SJSA1 (cell line): ENCODE results near the gene ARHGEF3. TPM values are rescaled to one million over a fixed set of nuclear protein-coding genes. Genes with fewer than 3 reads are reported as not detected.

ENCODE experiments used
- DNase-seq, 2 experiments: peaks; one replicate each; pipeline ENCODE4 v3.0.0-alpha.2; 2015 to 2020; ENCODE audit warnings: low spot score in 2 of 2, low read depth in 1 of 2
- H3K27ac ChIP-seq: fragments of 250-450 bp; sonication (Bioruptor Pico); 2 replicates; pipeline ENCODE4 v1.5.1; 2020; ENCODE audit warnings: mild to moderate bottlenecking, moderate library complexity
- H3K27me3 ChIP-seq: fragments of 250-450 bp; sonication (Bioruptor Pico); replicated peaks from 2 replicates; pipeline ENCODE4 v1.5.1; 2020; ENCODE audit warnings: mild to moderate bottlenecking, moderate library complexity
- H3K36me3 ChIP-seq: fragments of 250-450 bp; sonication (Bioruptor Pico); 2 replicates; pipeline ENCODE4 v1.5.1; 2020; ENCODE audit warnings: mild to moderate bottlenecking
- H3K4me1 ChIP-seq: fragments of 250-450 bp; sonication (Bioruptor Pico); replicated peaks from 2 replicates; pipeline ENCODE4 v1.6.1; 2021; ENCODE audit warnings: mild to moderate bottlenecking
- H3K4me3 ChIP-seq: fragments of 250-450 bp; sonication (Bioruptor Pico); 2 replicates; pipeline ENCODE4 v1.5.1; 2020; ENCODE audit warnings: mild to moderate bottlenecking
- H3K9me3 ChIP-seq: fragments of 250-450 bp; sonication (Bioruptor Pico); replicated peaks from 2 replicates; pipeline ENCODE4 v1.5.1; 2020; ENCODE audit warnings: mild to moderate bottlenecking
- total RNA-seq: library from RNA; depleted of rRNA; stranded (reverse); fragments of >200 nt; shearing (Covaris generic); gene quantifications from 2 replicates; pipeline ENCODE4 v1.2.3, GENCODE V29; 2014

ARHGEF3 gene
- total RNA-seq, 1 experiment from 2014 or later, result 2.2 TPM

- peaks cover 5% of the 10 kb centered on the region; the same call in 1 of the 2 replicates for H3K4me1 ChIP-seq
- H3K27ac ChIP-seq, result no peak overlapping the region
- H3K9me3 ChIP-seq, result no peaks in the 10 kb centered on the region
- no peaks in the 10 kb centered on the region for H3K27me3 ChIP-seq
- DNase-seq, result no peak
- no peaks in the 10 kb centered on the region for H3K36me3 ChIP-seq
- H3K4me3 ChIP-seq, result no peak overlapping the region
Observed at GRCh38 chr3:56781762-56782161, 20.0 kb downstream of the ARHGEF3 start.

GRCh38 chr3:56780936-56781335, 20.8 kb downstream of the ARHGEF3 start:
- no peak overlapping the region for H3K27ac ChIP-seq
- H3K9me3 ChIP-seq, result no peaks in the 10 kb centered on the region
- H3K4me1 ChIP-seq, result peaks cover 5% of the 10 kb centered on the region; the same call in 1 of the 2 replicates
- H3K36me3 ChIP-seq, result no peaks in the 10 kb centered on the region
- no peak overlapping the region for H3K4me3 ChIP-seq
- H3K27me3 ChIP-seq, result no peaks in the 10 kb centered on the region
- DNase-seq, result no peak

- DNase-seq, result no peak
- no peak overlapping the region for H3K4me3 ChIP-seq
- no peaks in the 10 kb centered on the region for H3K9me3 ChIP-seq
- no peaks in the 10 kb centered on the region for H3K27me3 ChIP-seq
- no peak overlapping the region for H3K27ac ChIP-seq
- no peaks in the 10 kb centered on the region for H3K36me3 ChIP-seq
- peaks cover 5% of the 10 kb centered on the region; the same call in 1 of the 2 replicates for H3K4me1 ChIP-seq
Observed at GRCh38 chr3:56778893-56779292, 22.9 kb downstream of the ARHGEF3 start.

- no peak for DNase-seq
- H3K4me1 ChIP-seq, result no peaks in the 10 kb centered on the region
- no peak overlapping the region for H3K4me3 ChIP-seq
- H3K27ac ChIP-seq, result no peak overlapping the region
- H3K27me3 ChIP-seq, result no peaks in the 10 kb centered on the region
- H3K9me3 ChIP-seq, result no peaks in the 10 kb centered on the region
- H3K36me3 ChIP-seq, result no peaks in the 10 kb centered on the region
Observed at GRCh38 chr3:56776556-56776950, 25.2 kb downstream of the ARHGEF3 start.

- Histone ChIP-seq H3K27me3 (no peaks in the 10 kb centered on the region), H3K27ac (no peak overlapping the region)
- no peak for DNase-seq
Observed at GRCh38 chr3:56775838-56776555, 25.8 kb downstream of the ARHGEF3 start.

GRCh38 chr3:56775445-56775837, 26.3 kb downstream of the ARHGEF3 start:
- no peaks in the 10 kb centered on the region for H3K9me3 ChIP-seq
- DNase-seq, result no peak
- H3K27ac ChIP-seq, result no peak overlapping the region
- no peaks in the 10 kb centered on the region for H3K27me3 ChIP-seq
- no peak overlapping the region for H3K4me3 ChIP-seq
- no peaks in the 10 kb centered on the region for H3K36me3 ChIP-seq
- H3K4me1 ChIP-seq, result no peaks in the 10 kb centered on the region

More at GRCh38 chr3:56775838-56776555, 25.8 kb downstream of the ARHGEF3 start:
- H3K4me1 ChIP-seq, result no peaks in the 10 kb centered on the region
- H3K36me3 ChIP-seq, result no peaks in the 10 kb centered on the region
- H3K4me3 ChIP-seq, result no peak overlapping the region
- H3K9me3 ChIP-seq, result no peaks in the 10 kb centered on the region

- DNase-seq, result no peak
- no peak overlapping the region for H3K4me3 ChIP-seq
- no peaks in the 10 kb centered on the region for H3K9me3 ChIP-seq
- no peaks in the 10 kb centered on the region for H3K27me3 ChIP-seq
- no peaks in the 10 kb centered on the region for H3K36me3 ChIP-seq
- H3K27ac ChIP-seq, result no peak overlapping the region
- no peaks in the 10 kb centered on the region for H3K4me1 ChIP-seq
Observed at GRCh38 chr3:56773986-56774385, 27.8 kb downstream of the ARHGEF3 start.

- Histone ChIP-seq H3K4me1 (no peaks in the 10 kb centered on the region), H3K36me3 (no peaks in the 10 kb centered on the region), H3K4me3 (no peak overlapping the region), H3K9me3 (no peaks in the 10 kb centered on the region), H3K27ac (no peak overlapping the region), H3K27me3 (no peaks in the 10 kb centered on the region)
- no peak for DNase-seq
Observed at GRCh38 chr3:56772952-56773938, 28.5 kb downstream of the ARHGEF3 start.

GRCh38 chr3:56771376-56771775, 30.4 kb downstream of the ARHGEF3 start:
- DNase-seq, result no peak
- Histone ChIP-seq H3K4me3 (no peak overlapping the region), H3K27ac (no peak overlapping the region), H3K27me3 (no peaks in the 10 kb centered on the region), H3K4me1 (no peaks in the 10 kb centered on the region), H3K9me3 (no peaks in the 10 kb centered on the region), H3K36me3 (no peaks in the 10 kb centered on the region)

GRCh38 chr3:56769116-56769707, 32.5 kb downstream of the ARHGEF3 start:
- Histone ChIP-seq H3K4me3 (no peak overlapping the region), H3K4me1 (no peaks in the 10 kb centered on the region), H3K9me3 (no peaks in the 10 kb centered on the region), H3K27ac (no peak overlapping the region), H3K36me3 (no peaks in the 10 kb centered on the region), H3K27me3 (no peaks in the 10 kb centered on the region)
- no peak for DNase-seq

- Histone ChIP-seq H3K9me3 (no peaks in the 10 kb centered on the region), H3K4me1 (no peaks in the 10 kb centered on the region), H3K27ac (no peak overlapping the region), H3K4me3 (no peak overlapping the region), H3K36me3 (no peaks in the 10 kb centered on the region), H3K27me3 (no peaks in the 10 kb centered on the region)
- no peak for DNase-seq
Observed at GRCh38 chr3:56764904-56765547, 36.7 kb downstream of the ARHGEF3 start.

- Histone ChIP-seq H3K4me1 (no peaks in the 10 kb centered on the region), H3K27ac (no peak overlapping the region), H3K36me3 (no peaks in the 10 kb centered on the region), H3K27me3 (no peaks in the 10 kb centered on the region), H3K4me3 (no peak overlapping the region), H3K9me3 (no peaks in the 10 kb centered on the region)
- DNase-seq, result no peak
Observed at GRCh38 chr3:56764184-56764583, 37.6 kb downstream of the ARHGEF3 start.

GRCh38 chr3:56763233-56763632, 38.5 kb downstream of the ARHGEF3 start:
- no peaks in the 10 kb centered on the region for H3K4me1 ChIP-seq
- H3K9me3 ChIP-seq, result no peaks in the 10 kb centered on the region
- no peak for DNase-seq
- no peak overlapping the region for H3K4me3 ChIP-seq
- H3K27me3 ChIP-seq, result no peaks in the 10 kb centered on the region
- no peaks in the 10 kb centered on the region for H3K36me3 ChIP-seq
- no peak overlapping the region for H3K27ac ChIP-seq
